Activated CD8-positive, alpha-beta memory T cell treated with anti-CD3 and anti-CD28 coated beads for 4 hours (primary cell): Measurements from ENCODE around the gene DPP9.

Experiments
- DNase-seq, 2 donors: peaks; one replicate each; pipeline ENCODE4 v3.0.0-alpha.2; 2020; ENCODE audit warnings: low read depth in 2 of 2

DPP9 gene

GRCh38 chr19:4633140-4633967 is 90.3 kb downstream of the DPP9 start:
- peak in 1 of 2 donors; percentile 9 for DNase-seq
